Measurements from ENCODE around the gene USP21. TPM values are rescaled to one million over a fixed set of nuclear protein-coding genes. Genes with fewer than 3 reads are reported as not detected.

The USP21 gene
- total RNA-seq, 1 experiment from 2014 or later: 4.0 TPM

DNA sequence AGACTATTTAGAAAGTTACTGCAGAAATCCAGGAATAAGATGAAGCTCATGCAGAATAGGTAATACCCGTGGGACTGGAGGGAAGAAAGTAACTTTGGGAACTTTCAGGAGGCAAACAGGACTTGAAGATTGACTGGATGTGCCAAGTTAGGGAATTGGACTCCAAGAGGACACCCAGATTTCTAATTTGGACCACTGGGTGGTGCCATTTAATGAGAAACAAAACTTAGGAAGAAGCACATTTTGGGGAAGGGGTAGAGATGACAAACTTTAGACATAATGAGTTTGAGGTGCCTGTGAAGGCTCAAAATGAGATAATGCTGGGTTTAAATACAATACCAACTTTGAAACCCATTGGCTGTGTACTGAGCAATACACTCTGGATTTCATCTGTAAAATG lies 21.3 kb downstream of the USP21 start:
- DNase-seq (ENCODE audit: low read depth, low spot score): peak; percentile 62
- in situ Hi-C loops (cut with HindIII; ENCODE audit: low pct_unique_long_range_greater_than_20kb, low sequenced_read_pairs): no loop called here

- DNase-seq (ENCODE audit: low read depth, low spot score): no peak
- in situ Hi-C loops (cut with HindIII; ENCODE audit: low pct_unique_long_range_greater_than_20kb, low sequenced_read_pairs): no loop called here
Measured at GRCh38 chr1:161182214-161182613, 22.9 kb downstream of the USP21 start.

DNA sequence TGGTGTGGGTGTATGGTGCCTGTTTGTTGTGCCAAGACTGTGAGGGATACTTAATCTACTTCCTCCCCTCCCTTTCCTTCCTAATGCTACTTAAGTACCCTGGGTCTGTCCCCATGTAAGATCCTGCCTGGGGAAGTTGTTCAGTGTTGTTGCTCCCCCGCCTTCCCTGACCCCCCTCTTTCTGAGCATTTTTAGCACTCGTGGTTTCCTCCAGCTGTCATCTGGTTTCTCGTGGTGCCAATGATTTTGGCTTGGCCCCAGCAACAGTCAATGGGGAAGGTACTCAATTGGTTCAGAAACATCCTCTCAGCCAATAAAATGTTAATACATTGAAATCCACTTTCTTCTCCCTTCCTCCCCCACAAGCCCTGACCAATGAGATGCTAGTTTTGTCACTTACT lies 26.0 kb downstream of the USP21 start:
- peak; percentile 94 for DNase-seq (ENCODE audit: low read depth, low spot score)
- in situ Hi-C loops (cut with HindIII; ENCODE audit: low pct_unique_long_range_greater_than_20kb, low sequenced_read_pairs): no loop called here

GRCh38 chr1:161185732-161186311 lies 26.5 kb downstream of the USP21 start:
- no peak for DNase-seq (ENCODE audit: low read depth, low spot score)
- in situ Hi-C loops (cut with HindIII; ENCODE audit: low pct_unique_long_range_greater_than_20kb, low sequenced_read_pairs): no loop called here

DNA sequence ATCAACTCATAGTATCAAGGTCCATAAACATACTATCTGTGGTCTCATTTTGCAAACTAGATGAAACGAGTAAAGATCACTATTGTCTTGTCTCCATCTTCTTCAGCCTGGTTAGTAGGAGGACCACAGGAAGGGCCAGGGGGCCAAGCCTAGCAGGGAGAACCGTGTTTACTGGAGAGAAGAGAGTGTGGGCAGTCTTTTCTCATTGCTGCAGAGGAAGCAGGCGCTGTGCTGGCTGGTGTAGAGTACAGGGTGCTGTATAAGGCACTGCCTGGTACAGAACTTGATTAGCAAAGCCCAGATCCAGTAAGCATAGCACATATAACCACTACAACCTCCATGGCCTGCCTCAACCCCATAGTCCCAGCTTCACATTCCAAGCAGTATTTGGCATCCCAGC lies 28.0 kb downstream of the USP21 start:
- in situ Hi-C loops (cut with HindIII; ENCODE audit: low pct_unique_long_range_greater_than_20kb, low sequenced_read_pairs): no loop called here
- no peak for DNase-seq (ENCODE audit: low read depth, low spot score)

GRCh38 chr1:161188381-161188780 lies 29.1 kb downstream of the USP21 start:
- in situ Hi-C loops (cut with HindIII; ENCODE audit: low pct_unique_long_range_greater_than_20kb, low sequenced_read_pairs): no loop called here
- DNase-seq (ENCODE audit: low read depth, low spot score): no peak

DNA sequence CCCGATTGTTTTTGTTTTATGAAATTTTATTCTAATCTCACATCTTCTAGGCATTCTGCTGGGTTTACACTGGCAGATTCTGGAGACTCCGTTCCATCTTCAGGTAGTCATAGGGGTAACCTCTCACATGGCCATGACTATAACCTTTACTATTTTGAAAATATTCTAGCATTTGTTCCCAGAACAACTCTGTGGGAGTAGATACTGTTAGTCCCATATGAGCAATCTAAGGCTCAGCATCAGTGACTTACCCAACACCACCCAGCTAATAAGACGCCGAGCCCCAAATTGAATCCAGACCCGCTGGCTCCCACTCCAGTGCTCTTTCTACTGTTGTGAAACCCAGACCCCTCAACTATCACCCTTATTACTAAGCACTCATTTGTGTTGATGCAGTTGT lies 29.7 kb downstream of the USP21 start:
- no peak for DNase-seq (ENCODE audit: low read depth, low spot score)
- in situ Hi-C loops (cut with HindIII; ENCODE audit: low pct_unique_long_range_greater_than_20kb, low sequenced_read_pairs): no loop called here

DNA sequence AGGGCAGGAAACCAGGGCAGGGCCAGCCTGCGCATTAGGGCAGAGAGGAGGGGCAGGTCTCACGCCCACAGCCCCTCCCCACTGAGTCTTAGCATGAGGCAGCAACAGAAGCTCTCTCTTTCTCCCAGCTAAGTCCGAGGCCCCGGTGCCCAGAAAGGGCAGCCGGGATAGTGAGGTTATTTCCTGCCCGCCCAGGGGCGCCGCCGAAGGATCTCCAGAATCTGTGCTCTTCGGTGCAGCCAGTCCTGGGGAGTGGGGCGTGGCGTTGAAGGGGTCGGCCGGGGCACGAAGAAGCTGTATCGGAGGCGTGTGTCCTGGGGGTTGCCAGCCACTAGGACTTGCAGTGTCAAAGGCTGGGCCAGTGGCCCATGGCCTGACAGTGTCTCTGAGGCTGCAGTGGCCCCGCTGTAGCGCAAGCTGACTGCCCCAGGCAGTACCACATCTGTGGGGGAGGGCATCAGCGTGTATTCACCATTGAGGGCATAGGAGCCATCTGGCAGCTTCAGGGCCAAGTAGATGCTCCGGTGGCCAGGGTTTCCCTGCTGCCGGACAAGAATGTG lies 31.7 kb downstream of the USP21 start:
- in situ Hi-C loops (cut with HindIII; ENCODE audit: low pct_unique_long_range_greater_than_20kb, low sequenced_read_pairs): no loop called here
- no peak for DNase-seq (ENCODE audit: low read depth, low spot score)

- in situ Hi-C loops (cut with HindIII; ENCODE audit: low pct_unique_long_range_greater_than_20kb, low sequenced_read_pairs): no loop called here
Measured at GRCh38 chr1:161191971-161192370, 32.7 kb downstream of the USP21 start.

GRCh38 chr1:161192476-161193465 lies 33.5 kb downstream of the USP21 start:
- in situ Hi-C loops (cut with HindIII; ENCODE audit: low pct_unique_long_range_greater_than_20kb, low sequenced_read_pairs): no loop called here
- peak; percentile 84 for DNase-seq (ENCODE audit: low read depth, low spot score)

More at GRCh38 chr1:161191971-161192370, 32.7 kb downstream of the USP21 start:
- DNase-seq (ENCODE audit: low read depth, low spot score): no peak

DNA sequence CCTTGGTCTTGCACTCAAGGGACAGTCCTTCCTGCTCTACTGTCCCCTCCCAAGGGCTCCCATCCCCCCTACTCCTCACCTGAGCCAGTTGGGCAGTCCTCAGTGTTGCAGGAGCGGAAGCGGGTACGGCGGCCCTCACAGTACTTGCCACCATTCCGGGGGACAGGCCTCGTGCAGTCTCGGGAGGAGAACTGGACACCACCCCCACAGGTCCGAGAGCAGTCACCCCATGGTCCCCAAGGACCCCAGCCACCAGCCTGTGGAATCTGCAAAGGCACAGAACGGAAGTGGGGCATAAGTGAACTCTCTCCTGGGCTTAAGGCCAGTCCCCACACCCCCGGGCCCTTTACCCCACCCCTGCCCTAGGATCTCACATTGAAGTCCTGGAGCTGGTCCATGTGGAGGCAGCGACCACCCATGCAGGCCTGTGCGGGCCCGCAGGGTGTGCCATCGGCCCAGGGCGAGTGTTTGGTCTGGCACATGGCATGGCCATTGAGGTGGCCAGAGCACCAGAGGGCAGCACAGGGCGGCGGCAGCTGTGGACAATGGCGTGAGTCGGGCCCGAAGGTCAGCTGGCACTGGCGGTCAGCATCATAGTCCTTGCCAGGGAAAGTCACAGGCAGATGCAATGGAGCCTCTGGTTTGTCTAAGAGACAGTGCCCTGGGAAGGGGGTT lies 34.4 kb downstream of the USP21 start:
- DNase-seq (ENCODE audit: low read depth, low spot score): no peak
- in situ Hi-C loops (cut with HindIII; ENCODE audit: low pct_unique_long_range_greater_than_20kb, low sequenced_read_pairs): no loop called here

DNA sequence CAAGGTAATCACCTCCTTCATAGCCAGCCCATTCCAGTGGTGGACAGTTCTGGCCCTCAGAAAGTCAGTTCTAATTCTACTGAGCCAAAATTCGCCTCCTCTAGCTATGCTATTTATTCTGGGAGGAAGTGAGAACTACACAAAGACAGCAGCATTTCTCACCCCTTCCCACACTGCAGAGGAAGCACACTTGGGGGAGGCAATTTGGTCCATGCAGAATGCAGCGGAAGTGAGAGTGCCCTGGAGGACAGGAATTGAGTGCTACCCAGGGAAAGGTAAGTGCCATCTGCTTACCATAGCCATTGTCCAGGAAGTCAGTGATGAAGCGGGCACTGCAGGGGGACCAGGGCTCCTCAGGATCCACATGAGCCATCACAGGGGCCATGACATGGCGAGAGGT lies 35.9 kb downstream of the USP21 start:
- DNase-seq (ENCODE audit: low read depth, low spot score): no peak
- in situ Hi-C loops (cut with HindIII; ENCODE audit: low pct_unique_long_range_greater_than_20kb, low sequenced_read_pairs): no loop called here

DNA sequence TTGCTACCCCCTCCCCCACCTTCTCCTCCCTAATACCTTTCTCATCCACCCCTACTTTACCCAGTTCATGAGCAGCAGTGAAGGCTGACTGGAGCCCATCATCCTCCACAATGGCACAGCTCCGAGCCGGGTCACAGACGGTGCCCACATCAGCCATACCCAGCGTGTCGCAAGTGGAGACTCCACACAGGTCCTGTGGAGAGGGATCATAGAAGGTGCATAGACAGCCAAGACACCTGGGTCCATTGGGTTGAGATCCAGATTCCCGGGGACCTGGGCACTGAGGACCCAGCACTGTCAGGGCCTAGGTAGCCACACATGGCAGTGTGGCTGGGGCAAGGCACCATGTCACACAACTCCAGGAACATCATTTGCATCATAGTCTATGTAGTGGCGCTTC lies 36.8 kb downstream of the USP21 start:
- in situ Hi-C loops (cut with HindIII; ENCODE audit: low pct_unique_long_range_greater_than_20kb, low sequenced_read_pairs): no loop called here
- DNase-seq (ENCODE audit: low read depth, low spot score): no peak

DNA sequence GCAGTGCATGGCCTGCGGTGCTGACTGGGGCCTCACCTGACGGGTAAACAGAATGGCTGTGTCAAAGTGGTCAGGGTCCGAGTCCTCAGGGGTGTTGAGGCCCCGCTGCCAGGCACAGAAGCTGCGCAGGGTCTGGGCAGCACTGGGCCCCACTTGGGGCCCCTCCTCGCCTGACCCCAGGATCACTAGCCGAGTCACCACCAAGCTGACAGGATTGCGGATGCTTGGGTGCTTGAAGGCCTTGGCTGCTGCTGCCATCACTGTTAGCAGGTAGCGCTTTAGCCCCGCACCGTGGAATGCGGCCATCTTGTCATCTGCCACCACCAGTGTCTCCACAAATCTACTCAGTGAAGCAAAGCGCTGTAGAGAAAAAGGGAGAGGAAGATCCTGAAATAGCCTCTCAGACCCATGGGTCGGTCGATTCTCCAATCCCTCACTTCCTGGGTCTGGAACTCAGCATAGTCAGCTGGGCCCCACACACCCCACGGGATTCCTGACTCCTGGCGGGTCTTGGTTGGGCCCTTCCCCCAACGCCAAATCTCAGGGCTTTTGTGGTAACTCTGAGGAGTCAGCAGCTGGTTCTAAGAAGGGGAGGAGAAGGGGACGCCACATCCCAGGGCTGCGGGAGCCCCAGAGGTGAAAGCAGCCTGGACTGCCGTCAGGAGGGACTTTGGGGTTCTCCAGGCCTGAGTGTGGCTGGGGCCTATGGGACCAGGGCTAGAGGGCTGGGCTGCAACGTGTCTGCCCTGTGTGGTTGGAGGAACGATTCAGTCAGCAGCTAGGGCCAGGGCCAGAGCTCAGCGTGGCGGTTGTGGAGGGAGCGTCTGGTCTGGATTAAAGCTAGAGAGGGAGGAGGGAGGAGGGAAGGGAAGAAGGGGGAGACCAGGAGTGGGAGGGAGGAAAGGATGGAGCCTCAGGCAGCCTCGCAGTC lies 37.5 kb downstream of the USP21 start:
- in situ Hi-C loops (cut with HindIII; ENCODE audit: low pct_unique_long_range_greater_than_20kb, low sequenced_read_pairs): no loop called here
- no peak for DNase-seq (ENCODE audit: low read depth, low spot score)

DNA sequence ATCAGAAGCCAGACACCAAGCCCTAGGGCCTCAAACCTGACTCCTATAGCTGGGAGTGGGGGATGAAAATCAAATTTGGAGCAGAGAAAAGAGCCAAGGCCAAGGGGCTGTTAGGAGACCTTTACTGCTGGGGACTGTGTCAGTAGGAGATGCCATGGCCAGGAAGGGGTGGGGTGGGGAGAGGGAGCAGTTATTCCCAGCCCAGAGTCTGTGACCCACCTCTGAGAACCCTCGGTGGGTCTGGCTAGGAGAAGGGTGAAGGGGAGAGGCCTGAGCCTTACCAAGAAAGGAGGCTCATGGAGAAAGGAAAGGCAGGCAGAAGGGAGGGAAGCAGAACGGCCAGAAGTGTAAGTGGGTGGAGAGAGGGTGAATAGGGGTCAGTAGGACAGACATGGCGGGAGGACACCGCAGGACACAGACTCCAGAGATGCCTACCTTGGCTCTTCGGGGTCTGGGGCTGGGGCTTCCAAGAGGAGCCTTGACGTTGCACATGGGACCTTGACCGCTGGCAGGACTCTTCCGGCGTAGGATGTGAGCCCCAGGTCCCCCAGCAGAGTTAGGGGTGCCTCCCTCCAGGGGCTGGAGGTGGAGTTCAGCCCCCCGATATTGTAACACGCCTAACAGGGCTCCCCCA lies 38.4 kb downstream of the USP21 start:
- in situ Hi-C loops (cut with HindIII; ENCODE audit: low pct_unique_long_range_greater_than_20kb, low sequenced_read_pairs): no loop called here
- DNase-seq (ENCODE audit: low read depth, low spot score): no peak

DNA sequence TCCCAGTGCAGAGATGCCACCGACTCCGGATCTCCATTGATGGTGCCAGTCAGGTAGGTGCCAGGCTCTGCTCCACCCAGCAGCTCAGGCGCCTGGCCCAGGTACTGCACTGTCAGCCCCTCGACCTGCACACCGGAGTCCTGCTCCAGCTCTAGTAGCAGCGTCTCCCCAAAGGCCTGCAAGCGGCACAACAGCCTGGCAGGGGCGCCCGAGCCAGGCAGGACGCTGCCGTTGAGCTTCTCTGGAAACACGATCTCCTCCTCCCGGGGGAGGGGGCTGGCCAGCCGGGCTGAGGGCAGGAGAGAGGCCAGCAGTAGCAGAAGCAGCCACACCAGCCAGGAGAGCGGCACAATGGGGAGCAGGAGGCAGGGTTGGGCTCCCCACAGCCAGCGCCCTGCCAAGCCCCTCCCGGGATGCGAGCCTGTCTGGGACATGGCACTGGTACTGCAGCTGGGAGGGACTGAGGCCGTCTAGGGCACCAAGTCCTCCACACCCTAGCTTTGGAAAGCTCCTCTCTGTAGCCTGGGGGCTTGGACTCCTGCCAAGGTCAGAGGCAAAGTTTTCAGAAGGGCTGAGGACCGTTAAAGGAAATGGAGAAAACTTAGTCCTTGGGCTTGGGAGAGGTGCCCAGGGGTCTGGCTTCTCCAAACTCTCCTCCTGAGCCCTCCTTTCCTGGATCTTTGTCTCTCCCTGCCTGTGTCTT lies 39.0 kb downstream of the USP21 start:
- in situ Hi-C loops (cut with HindIII; ENCODE audit: low pct_unique_long_range_greater_than_20kb, low sequenced_read_pairs): no loop called here
- peak; percentile 37 for DNase-seq (ENCODE audit: low read depth, low spot score)

All from SK-MEL-5 (cell line).